Liver (tissue), 9 donors: ENCODE measurements around the gene EPM2A. TPM values are rescaled to one million over a fixed set of nuclear protein-coding genes. Genes with fewer than 3 reads are reported as not detected.

Source experiments
- DNase-seq: peaks from one replicate; pipeline ENCODE4 v3.0.0-alpha.2; 2017; ENCODE audit warnings: low spot score
- H3K27ac ChIP-seq, 2 donors: one replicate each; pipeline ENCODE4 v1.7.0; 2013; ENCODE audit warnings: inconsistent platforms in 2 of 2, low read length in 2 of 2, control low read depth in 1 of 2, low read depth in 1 of 2, mild to moderate bottlenecking in 1 of 2
- H3K27me3 ChIP-seq, 4 donors: one replicate each; pipeline versions ENCODE4 v1.6.1 to v1.7.0; 2013; ENCODE audit warnings: low read length in 3 of 4, inconsistent platforms in 1 of 4, mild to moderate bottlenecking in 1 of 4, moderate library complexity in 1 of 4; ENCODE audit not compliant: control insufficient read depth in 4 of 4, insufficient read depth in 4 of 4
- H3K36me3 ChIP-seq, 4 donors: one replicate each; pipeline versions ENCODE4 v1.6.1 to v1.7.0; 2013; ENCODE audit warnings: low read length in 3 of 4, mild to moderate bottlenecking in 3 of 4, low read depth in 1 of 4, moderate library complexity in 1 of 4; ENCODE audit not compliant: control insufficient read depth in 4 of 4, insufficient read depth in 3 of 4
- H3K4me1 ChIP-seq, 4 donors: one replicate each; pipeline versions ENCODE4 v1.6.1 to v1.7.0; 2013; ENCODE audit warnings: low read length in 3 of 4, mild to moderate bottlenecking in 3 of 4, moderate library complexity in 1 of 4; ENCODE audit not compliant: control insufficient read depth in 4 of 4, insufficient read depth in 4 of 4
- H3K4me3 ChIP-seq, 3 donors: one replicate each; pipeline versions ENCODE4 v1.6.1 to v1.7.0; 2013; ENCODE audit warnings: low read length in 3 of 3, control low read depth in 1 of 3, low read depth in 1 of 3, mild to moderate bottlenecking in 1 of 3
- H3K9ac ChIP-seq, 2 donors: one replicate each; pipeline ENCODE4 v1.7.0; 2013; ENCODE audit warnings: low read length in 2 of 2, mild to moderate bottlenecking in 2 of 2, moderate library complexity in 2 of 2, control low read depth in 1 of 2, low read depth in 1 of 2
- H3K9me3 ChIP-seq, 4 donors: one replicate each; pipeline versions ENCODE4 v1.6.1 to v1.7.0; 2013; ENCODE audit warnings: low read length in 3 of 4; ENCODE audit not compliant: control insufficient read depth in 4 of 4
- EGR1 ChIP-seq, 2 donors: IDR thresholded peaks; 2 replicates each; pipeline ENCODE4 v1.6.1; 2016 to 2018; ENCODE audit warnings: antibody characterized with exemption in 2 of 2, low read depth in 2 of 2
- FOXA1 ChIP-seq: IDR thresholded peaks from 2 replicates; pipeline ENCODE4 v1.6.1; 2016; ENCODE audit warnings: antibody characterized with exemption
- FOXA2 ChIP-seq: IDR thresholded peaks from 2 replicates; pipeline ENCODE4 v1.6.1; 2016; ENCODE audit warnings: antibody characterized with exemption
- GABPA ChIP-seq, 2 donors: IDR thresholded peaks in 1 of 2; conservative IDR thresholded peaks in 1 of 2; 2 replicates each; pipeline ENCODE4 v1.6.1; 2016; ENCODE audit warnings: antibody characterized with exemption in 2 of 2, mild to moderate bottlenecking in 1 of 2, moderate library complexity in 1 of 2
- HNF4G ChIP-seq: IDR thresholded peaks from 2 replicates; pipeline ENCODE4 v1.6.1; 2016; ENCODE audit warnings: antibody characterized with exemption
- NR2F2 ChIP-seq: IDR thresholded peaks from 2 replicates; pipeline ENCODE4 v1.6.1; 2016; ENCODE audit warnings: antibody characterized with exemption
- RAD21 ChIP-seq, 2 donors: IDR thresholded peaks; 2 replicates each; pipeline ENCODE4 v1.6.1; 2016; ENCODE audit warnings: antibody characterized with exemption in 2 of 2, mild to moderate bottlenecking in 2 of 2
- RXRA ChIP-seq, 2 donors: IDR thresholded peaks; 2 replicates each; pipeline ENCODE4 v1.6.1; 2017 to 2018; ENCODE audit warnings: antibody characterized with exemption in 2 of 2, mild to moderate bottlenecking in 1 of 2
- SP1 ChIP-seq: IDR thresholded peaks from 2 replicates; pipeline ENCODE4 v1.6.1; 2018; ENCODE audit warnings: antibody characterized with exemption, mild to moderate bottlenecking
- TAF1 ChIP-seq: conservative IDR thresholded peaks from 2 replicates; pipeline ENCODE4 v1.6.1; 2016; ENCODE audit warnings: antibody characterized with exemption, mild to moderate bottlenecking
- YY1 ChIP-seq: IDR thresholded peaks from 2 replicates; pipeline ENCODE4 v1.6.1; 2016; ENCODE audit warnings: antibody characterized with exemption, mild to moderate bottlenecking
- WGBS: extraction: QIAGEN DNeasy Blood & Tissue Kit; methylation state at CpG from one replicate; pipeline ENCODE4 v1.1.7; 2013; 5-methylcytosine and 5-hydroxymethylcytosine counted together
- polyA plus RNA-seq, 2 donors: library from polyadenylated mRNA; stranded (reverse) in 1 of 2; unstranded in 1 of 2; fragments of 200-250 nt in 1 of 2; fragments of >200 nt in 1 of 2; fragmentation: Nextera tagmentation in 1 of 2; extraction: Ambion mirVana in 1 of 2; gene quantifications; one replicate each; pipeline versions ENCODE4 v1.2.1 to v1.2.3, GENCODE V29; 2013 to 2015
- total RNA-seq, 2 donors: library from RNA; depleted of rRNA; stranded (reverse); fragments of >200 nt; gene quantifications; one replicate each; pipeline ENCODE4 v1.2.3, GENCODE V29; 2014
- TF ChIP-seq, protein P1 (sequence below): IDR thresholded peaks from 2 replicates; pipeline ENCODE4 v1.6.1; 2016; ENCODE audit warnings: antibody characterized with exemption, mild to moderate bottlenecking
- TF ChIP-seq, protein P2 (sequence below): fragments of 150-350 bp; IDR thresholded peaks from 2 replicates; pipeline ENCODE4 v1.5.1; 2017; ENCODE audit warnings: improper control_type of control experiment, low read depth, low read length; ENCODE audit not compliant: missing input control
- TF ChIP-seq, protein P3 (sequence below): IDR thresholded peaks from 2 replicates; pipeline ENCODE4 v1.6.1; 2016; ENCODE audit warnings: antibody characterized with exemption
- TF ChIP-seq, protein P4 (sequence below): IDR thresholded peaks from 2 replicates; pipeline ENCODE4 v1.6.1; 2016; ENCODE audit warnings: antibody characterized with exemption
- TF ChIP-seq, protein P5 (sequence below): IDR thresholded peaks from 2 replicates; pipeline ENCODE4 v1.6.1; 2016; ENCODE audit warnings: antibody characterized with exemption
- donor health status: healthy.
- donor health status: healthy.
- donor health status: healthy.
- donor health status: healthy.
- donor health status: healthy.

Gene EPM2A
- total and polyA plus RNA-seq, 4 donors, result 3.7 to 13.0 (median 5.1) TPM

DNA sequence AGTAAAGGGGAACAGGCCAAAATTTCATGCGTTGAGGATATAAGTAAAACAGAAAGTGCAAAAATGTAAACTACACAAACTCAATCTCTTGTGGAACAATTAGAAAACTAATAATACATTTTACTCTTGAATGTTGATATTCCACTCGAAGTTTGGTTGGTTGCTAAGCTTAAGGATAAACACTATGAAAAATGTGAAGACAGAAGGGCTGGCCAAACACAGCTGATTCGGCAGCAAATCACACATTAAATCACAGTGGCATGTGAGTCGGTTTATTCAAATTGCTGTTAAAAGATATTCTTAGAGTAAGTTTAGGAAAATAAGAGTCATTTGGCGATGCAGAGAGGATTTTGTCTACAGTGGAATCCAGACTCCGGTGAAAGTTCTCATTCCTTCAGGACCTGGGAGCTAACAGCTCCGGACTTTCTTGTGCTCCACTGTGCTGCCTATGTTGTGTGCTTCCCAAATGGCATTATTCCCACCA lies 1.4 kb upstream of the EPM2A start:
- no peak for DNase-seq
- Histone ChIP-seq H3K27me3 (no peaks in the 10 kb centered on the region), H3K27ac (no peak overlapping the region), H3K36me3 (no peaks in the 10 kb centered on the region), H3K9ac (no peak overlapping the region), H3K4me3 (no peak overlapping the region), H3K4me1 (peaks cover 1 to 10% (median 7%) of the 10 kb centered on the region in 4 donors), H3K9me3 (no peaks in the 10 kb centered on the region)
- no peak for TF ChIP-seq YY1
- TF ChIP-seq, protein P1, sequence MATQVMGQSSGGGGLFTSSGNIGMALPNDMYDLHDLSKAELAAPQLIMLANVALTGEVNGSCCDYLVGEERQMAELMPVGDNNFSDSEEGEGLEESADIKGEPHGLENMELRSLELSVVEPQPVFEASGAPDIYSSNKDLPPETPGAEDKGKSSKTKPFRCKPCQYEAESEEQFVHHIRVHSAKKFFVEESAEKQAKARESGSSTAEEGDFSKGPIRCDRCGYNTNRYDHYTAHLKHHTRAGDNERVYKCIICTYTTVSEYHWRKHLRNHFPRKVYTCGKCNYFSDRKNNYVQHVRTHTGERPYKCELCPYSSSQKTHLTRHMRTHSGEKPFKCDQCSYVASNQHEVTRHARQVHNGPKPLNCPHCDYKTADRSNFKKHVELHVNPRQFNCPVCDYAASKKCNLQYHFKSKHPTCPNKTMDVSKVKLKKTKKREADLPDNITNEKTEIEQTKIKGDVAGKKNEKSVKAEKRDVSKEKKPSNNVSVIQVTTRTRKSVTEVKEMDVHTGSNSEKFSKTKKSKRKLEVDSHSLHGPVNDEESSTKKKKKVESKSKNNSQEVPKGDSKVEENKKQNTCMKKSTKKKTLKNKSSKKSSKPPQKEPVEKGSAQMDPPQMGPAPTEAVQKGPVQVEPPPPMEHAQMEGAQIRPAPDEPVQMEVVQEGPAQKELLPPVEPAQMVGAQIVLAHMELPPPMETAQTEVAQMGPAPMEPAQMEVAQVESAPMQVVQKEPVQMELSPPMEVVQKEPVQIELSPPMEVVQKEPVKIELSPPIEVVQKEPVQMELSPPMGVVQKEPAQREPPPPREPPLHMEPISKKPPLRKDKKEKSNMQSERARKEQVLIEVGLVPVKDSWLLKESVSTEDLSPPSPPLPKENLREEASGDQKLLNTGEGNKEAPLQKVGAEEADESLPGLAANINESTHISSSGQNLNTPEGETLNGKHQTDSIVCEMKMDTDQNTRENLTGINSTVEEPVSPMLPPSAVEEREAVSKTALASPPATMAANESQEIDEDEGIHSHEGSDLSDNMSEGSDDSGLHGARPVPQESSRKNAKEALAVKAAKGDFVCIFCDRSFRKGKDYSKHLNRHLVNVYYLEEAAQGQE, result no peak
- TF ChIP-seq FOXA2, result no peak
- TF ChIP-seq EGR1 (IDR thresholded peaks at IDR 0.05; ENCODE audit: low read depth in 2 of 2), result no peak
- no peak for TF ChIP-seq RXRA (IDR thresholded peaks at IDR 0.05)
- TF ChIP-seq, protein P2, sequence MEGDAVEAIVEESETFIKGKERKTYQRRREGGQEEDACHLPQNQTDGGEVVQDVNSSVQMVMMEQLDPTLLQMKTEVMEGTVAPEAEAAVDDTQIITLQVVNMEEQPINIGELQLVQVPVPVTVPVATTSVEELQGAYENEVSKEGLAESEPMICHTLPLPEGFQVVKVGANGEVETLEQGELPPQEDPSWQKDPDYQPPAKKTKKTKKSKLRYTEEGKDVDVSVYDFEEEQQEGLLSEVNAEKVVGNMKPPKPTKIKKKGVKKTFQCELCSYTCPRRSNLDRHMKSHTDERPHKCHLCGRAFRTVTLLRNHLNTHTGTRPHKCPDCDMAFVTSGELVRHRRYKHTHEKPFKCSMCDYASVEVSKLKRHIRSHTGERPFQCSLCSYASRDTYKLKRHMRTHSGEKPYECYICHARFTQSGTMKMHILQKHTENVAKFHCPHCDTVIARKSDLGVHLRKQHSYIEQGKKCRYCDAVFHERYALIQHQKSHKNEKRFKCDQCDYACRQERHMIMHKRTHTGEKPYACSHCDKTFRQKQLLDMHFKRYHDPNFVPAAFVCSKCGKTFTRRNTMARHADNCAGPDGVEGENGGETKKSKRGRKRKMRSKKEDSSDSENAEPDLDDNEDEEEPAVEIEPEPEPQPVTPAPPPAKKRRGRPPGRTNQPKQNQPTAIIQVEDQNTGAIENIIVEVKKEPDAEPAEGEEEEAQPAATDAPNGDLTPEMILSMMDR, result no peak
- TF ChIP-seq RAD21 (IDR thresholded peaks at IDR 0.05), result no peak
- no peak for TF ChIP-seq TAF1
- TF ChIP-seq, protein P3, sequence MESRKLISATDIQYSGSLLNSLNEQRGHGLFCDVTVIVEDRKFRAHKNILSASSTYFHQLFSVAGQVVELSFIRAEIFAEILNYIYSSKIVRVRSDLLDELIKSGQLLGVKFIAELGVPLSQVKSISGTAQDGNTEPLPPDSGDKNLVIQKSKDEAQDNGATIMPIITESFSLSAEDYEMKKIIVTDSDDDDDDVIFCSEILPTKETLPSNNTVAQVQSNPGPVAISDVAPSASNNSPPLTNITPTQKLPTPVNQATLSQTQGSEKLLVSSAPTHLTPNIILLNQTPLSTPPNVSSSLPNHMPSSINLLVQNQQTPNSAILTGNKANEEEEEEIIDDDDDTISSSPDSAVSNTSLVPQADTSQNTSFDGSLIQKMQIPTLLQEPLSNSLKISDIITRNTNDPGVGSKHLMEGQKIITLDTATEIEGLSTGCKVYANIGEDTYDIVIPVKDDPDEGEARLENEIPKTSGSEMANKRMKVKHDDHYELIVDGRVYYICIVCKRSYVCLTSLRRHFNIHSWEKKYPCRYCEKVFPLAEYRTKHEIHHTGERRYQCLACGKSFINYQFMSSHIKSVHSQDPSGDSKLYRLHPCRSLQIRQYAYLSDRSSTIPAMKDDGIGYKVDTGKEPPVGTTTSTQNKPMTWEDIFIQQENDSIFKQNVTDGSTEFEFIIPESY, result no peak
- TF ChIP-seq, protein P4, sequence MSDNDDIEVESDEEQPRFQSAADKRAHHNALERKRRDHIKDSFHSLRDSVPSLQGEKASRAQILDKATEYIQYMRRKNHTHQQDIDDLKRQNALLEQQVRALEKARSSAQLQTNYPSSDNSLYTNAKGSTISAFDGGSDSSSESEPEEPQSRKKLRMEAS, result no peak
- no peak for TF ChIP-seq GABPA (IDR thresholded peaks at IDR 0.05 in 1 of 2, conservative IDR thresholded peaks at IDR 0.05 in 1 of 2)
- no peak for TF ChIP-seq NR2F2
- TF ChIP-seq, protein P5, sequence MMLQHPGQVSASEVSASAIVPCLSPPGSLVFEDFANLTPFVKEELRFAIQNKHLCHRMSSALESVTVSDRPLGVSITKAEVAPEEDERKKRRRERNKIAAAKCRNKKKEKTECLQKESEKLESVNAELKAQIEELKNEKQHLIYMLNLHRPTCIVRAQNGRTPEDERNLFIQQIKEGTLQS, result no peak
- TF ChIP-seq HNF4G, result no peak
- TF ChIP-seq FOXA1, result no peak
- no peak for TF ChIP-seq SP1
- WGBS, result 84% methylated on average over 7 of the region's 7 CpGs
